Ishikawa (cell line): ENCODE results near the gene MAGI1.

Experiments
- CEBPB ChIP-seq: IDR thresholded peaks from 2 replicates; pipeline ENCODE4 v1.6.1; 2012
- CREB1 ChIP-seq: IDR thresholded peaks from 2 replicates; pipeline ENCODE4 v1.6.1; 2012; ENCODE audit warnings: low read depth
- EGR1 ChIP-seq: IDR thresholded peaks from 2 replicates; pipeline ENCODE4 v1.6.1; 2012
- EP300 ChIP-seq: IDR thresholded peaks from 2 replicates; pipeline ENCODE4 v1.6.1; 2012; ENCODE audit warnings: borderline replicate concordance
- FOXM1 ChIP-seq: IDR thresholded peaks from 2 replicates; pipeline ENCODE4 v1.6.1; 2012; ENCODE audit warnings: low read depth, borderline replicate concordance
- NFIC ChIP-seq: IDR thresholded peaks from 2 replicates; pipeline ENCODE4 v1.6.1; 2012
- RAD21 ChIP-seq: IDR thresholded peaks from 2 replicates; pipeline ENCODE4 v1.6.1; 2012; ENCODE audit warnings: low read depth
- TAF1 ChIP-seq: IDR thresholded peaks from 2 replicates; pipeline ENCODE4 v1.6.1; 2012; ENCODE audit warnings: low read depth, mild to moderate bottlenecking
- TCF12 ChIP-seq: IDR thresholded peaks from 2 replicates; pipeline ENCODE4 v1.6.1; 2012; ENCODE audit warnings: low read depth
- TEAD4 ChIP-seq: IDR thresholded peaks from 2 replicates; pipeline ENCODE4 v1.6.1; 2012
- YY1 ChIP-seq: IDR thresholded peaks from 2 replicates; pipeline ENCODE4 v1.6.1; 2012; ENCODE audit warnings: low read depth
- ZBTB7A ChIP-seq: IDR thresholded peaks from 2 replicates; pipeline ENCODE4 v1.6.1; 2012; ENCODE audit warnings: low read depth
- TF ChIP-seq, protein P1 (sequence below): IDR thresholded peaks from 2 replicates; pipeline ENCODE4 v1.6.1; 2012; ENCODE audit warnings: low read depth, mild to moderate bottlenecking
- TF ChIP-seq, protein P2 (sequence below): IDR thresholded peaks from 2 replicates; pipeline ENCODE4 v1.6.1; 2012
- TF ChIP-seq, protein P3 (sequence below): IDR thresholded peaks from 2 replicates; pipeline ENCODE4 v1.6.1; 2012

The MAGI1 gene

DNA sequence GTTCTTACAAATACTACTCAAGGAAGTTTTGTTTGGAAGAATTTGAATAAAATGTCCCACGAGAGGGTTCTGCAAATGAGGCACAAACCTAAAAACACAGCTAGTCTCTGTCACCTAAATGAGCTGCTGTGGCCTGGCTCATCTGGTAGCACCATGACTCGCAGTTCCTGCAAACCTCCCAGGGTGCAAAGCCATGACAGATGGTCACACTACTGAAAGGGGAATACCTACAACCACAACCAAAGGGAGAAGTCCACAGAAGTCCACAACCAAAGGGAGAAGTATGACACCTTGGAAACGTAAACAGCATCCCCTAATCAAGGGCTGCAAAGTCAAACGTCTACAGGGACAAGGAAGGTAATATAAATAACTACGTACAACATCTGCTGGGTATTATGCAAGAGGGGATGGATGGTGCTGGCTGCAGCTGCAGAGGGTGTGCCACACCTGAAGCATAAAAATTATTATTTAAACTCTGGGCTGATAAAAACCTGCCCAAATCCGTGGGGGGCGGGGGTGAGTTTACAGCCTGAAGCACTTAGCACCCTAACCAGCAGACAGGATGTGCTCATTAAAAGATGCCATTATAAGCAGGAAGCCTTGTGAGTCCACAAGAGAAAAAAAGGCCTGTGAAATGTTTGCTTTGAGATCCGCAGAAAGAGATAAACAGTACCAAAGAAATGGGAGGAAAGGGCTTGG lies 184.0 kb downstream of the MAGI1 start:
- no peak for TF ChIP-seq CREB1
- no peak for TF ChIP-seq ZBTB7A
- TF ChIP-seq EP300 = no peak
- no peak for TF ChIP-seq CEBPB
- no peak for TF ChIP-seq TAF1
- TF ChIP-seq, protein P1, sequence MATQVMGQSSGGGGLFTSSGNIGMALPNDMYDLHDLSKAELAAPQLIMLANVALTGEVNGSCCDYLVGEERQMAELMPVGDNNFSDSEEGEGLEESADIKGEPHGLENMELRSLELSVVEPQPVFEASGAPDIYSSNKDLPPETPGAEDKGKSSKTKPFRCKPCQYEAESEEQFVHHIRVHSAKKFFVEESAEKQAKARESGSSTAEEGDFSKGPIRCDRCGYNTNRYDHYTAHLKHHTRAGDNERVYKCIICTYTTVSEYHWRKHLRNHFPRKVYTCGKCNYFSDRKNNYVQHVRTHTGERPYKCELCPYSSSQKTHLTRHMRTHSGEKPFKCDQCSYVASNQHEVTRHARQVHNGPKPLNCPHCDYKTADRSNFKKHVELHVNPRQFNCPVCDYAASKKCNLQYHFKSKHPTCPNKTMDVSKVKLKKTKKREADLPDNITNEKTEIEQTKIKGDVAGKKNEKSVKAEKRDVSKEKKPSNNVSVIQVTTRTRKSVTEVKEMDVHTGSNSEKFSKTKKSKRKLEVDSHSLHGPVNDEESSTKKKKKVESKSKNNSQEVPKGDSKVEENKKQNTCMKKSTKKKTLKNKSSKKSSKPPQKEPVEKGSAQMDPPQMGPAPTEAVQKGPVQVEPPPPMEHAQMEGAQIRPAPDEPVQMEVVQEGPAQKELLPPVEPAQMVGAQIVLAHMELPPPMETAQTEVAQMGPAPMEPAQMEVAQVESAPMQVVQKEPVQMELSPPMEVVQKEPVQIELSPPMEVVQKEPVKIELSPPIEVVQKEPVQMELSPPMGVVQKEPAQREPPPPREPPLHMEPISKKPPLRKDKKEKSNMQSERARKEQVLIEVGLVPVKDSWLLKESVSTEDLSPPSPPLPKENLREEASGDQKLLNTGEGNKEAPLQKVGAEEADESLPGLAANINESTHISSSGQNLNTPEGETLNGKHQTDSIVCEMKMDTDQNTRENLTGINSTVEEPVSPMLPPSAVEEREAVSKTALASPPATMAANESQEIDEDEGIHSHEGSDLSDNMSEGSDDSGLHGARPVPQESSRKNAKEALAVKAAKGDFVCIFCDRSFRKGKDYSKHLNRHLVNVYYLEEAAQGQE = no peak
- TF ChIP-seq TEAD4 = no peak
- no peak for TF ChIP-seq RAD21
- no peak for TF ChIP-seq TCF12

DNA sequence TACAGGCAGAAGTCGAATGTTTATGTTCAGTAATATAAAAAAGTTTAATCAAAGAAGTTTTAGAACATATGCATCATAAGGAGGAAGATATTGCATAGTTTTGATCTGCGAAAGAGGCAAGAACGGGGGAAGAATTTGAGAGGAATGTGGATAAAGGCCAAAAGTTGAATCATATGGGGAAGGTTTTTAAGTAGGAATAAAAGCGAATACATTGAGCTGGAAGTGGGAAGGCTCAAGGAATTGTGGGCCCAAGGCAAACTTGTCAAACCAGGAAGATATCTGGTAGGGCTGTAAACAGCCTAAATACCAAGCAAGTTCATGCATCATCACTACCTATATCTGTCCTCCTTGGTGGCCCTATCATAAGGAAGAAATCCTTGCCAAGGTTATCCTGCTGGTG lies 186.9 kb downstream of the MAGI1 start:
- TF ChIP-seq ZBTB7A (no peak), CREB1 (no peak), NFIC (no peak), EGR1 (no peak), TCF12 (no peak), CEBPB (no peak), TAF1 (no peak), FOXM1 (no peak), YY1 (no peak), TEAD4 (no peak), RAD21 (no peak)
- TF ChIP-seq, protein P2, sequence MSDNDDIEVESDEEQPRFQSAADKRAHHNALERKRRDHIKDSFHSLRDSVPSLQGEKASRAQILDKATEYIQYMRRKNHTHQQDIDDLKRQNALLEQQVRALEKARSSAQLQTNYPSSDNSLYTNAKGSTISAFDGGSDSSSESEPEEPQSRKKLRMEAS = no peak
- TF ChIP-seq, protein P3, sequence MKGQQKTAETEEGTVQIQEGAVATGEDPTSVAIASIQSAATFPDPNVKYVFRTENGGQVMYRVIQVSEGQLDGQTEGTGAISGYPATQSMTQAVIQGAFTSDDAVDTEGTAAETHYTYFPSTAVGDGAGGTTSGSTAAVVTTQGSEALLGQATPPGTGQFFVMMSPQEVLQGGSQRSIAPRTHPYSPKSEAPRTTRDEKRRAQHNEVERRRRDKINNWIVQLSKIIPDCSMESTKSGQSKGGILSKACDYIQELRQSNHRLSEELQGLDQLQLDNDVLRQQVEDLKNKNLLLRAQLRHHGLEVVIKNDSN = no peak
- TF ChIP-seq, protein P1 = no peak

DNA sequence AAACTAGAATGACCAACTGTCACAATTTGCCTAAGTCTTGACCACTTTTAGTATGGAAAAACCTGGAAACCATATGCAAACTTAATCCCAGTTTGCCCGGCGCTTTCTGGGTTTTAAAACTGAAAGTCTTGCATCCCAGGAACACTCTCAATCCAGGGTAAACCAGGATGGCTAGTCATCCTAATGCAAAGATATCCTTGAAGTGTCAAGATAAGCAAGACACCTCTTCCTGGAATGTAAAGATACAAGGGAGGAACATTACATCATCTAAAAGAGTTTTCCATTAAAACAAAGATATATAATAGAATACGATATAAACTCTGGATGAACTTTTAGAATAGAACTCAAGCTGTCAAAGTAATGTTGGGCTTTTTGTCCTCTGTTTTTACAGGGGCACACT lies 188.5 kb downstream of the MAGI1 start:
- no peak for TF ChIP-seq NFIC
- TF ChIP-seq EGR1 = no peak
- TF ChIP-seq CEBPB = no peak
- no peak for TF ChIP-seq TCF12
- TF ChIP-seq FOXM1 = no peak
- TF ChIP-seq TAF1 = no peak
- no peak for TF ChIP-seq YY1

DNA sequence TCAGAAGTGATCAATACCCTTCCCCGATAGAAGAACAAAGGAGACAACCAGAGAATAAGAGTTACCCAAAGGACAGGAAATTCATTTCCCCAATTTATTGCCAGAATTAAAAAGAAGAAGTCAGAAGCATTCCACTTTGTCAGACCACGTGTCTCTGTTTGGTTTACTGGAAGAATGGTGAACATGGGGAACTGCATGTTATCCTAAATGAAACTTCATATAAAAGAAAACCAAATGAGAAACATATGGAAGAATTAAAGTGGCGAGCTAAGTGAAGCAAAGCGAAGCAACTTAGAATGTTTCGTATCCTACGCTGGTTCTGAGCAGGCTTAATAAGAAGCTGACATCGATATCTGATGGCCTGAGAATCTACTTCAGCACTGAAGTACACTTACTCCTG lies 190.7 kb downstream of the MAGI1 start:
- TF ChIP-seq NFIC (no peak), CEBPB (no peak), TCF12 (no peak), TEAD4 (no peak), YY1 (no peak)
- TF ChIP-seq, protein P3 = no peak
- TF ChIP-seq, protein P2 = no peak

DNA sequence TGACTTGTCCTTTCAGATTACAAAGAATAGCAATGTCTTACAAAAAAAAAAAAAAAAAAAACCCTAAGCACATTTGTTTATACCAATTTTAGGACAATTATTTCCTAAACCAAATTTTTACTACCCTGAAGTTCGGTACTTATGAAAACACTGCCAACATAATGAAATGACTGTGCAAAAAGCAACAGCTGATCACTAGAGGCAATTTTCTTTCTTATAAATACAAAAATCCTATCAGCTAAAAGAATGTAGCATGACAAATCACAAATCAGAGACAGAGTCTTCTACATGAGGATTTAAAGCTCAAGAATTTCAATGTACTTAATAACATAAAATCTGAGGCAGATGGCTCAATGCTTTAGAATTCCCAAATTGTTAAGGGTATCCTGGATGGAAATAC lies 191.8 kb downstream of the MAGI1 start:
- no peak for TF ChIP-seq YY1
- TF ChIP-seq, protein P2 = no peak
- TF ChIP-seq TAF1 = no peak
- no peak for TF ChIP-seq ZBTB7A
- no peak for TF ChIP-seq EP300
- TF ChIP-seq, protein P3 = no peak
- no peak for TF ChIP-seq FOXM1
- TF ChIP-seq CEBPB = no peak
- TF ChIP-seq EGR1 = no peak
- TF ChIP-seq CREB1 = no peak
- no peak for TF ChIP-seq TEAD4
- TF ChIP-seq, protein P1 = no peak
- TF ChIP-seq RAD21 = no peak
- TF ChIP-seq TCF12 = no peak
- no peak for TF ChIP-seq NFIC
